SK-N-SH (cell line): ENCODE measurements around the gene TYW3. TPM values are rescaled to one million over a fixed set of nuclear protein-coding genes. Genes with fewer than 3 reads are reported as not detected.

Experiments used
- CTCF ChIA-PET: fragments of 300-600, 350-600 bp; formaldehyde crosslinking; extraction: SDS; loops from one replicate; lab custom pipeline; 2021; lab: Yijun Ruan, JAX
- POLR2A ChIA-PET: fragments of 350-600 bp; sonication (Branson Sonifier 250); formaldehyde crosslinking; extraction: SDS; loops from one replicate; lab custom pipeline; 2020; ENCODE audit warnings: antibody characterized with exemption, inconsistent platforms; lab: Yijun Ruan, JAX
- DNase-seq: peaks from one replicate; pipeline ENCODE4 v3.0.0; 2012
- H2AFZ ChIP-seq: fragments of 200-600 bp; sonication (generic); 2 replicates; pipeline ENCODE4 v1.8.1; 2016; ENCODE audit warnings: antibody characterized with exemption, mild to moderate bottlenecking, low read depth
- H3F3A ChIP-seq: fragments of 200-600 bp; sonication (generic); replicated peaks from 2 replicates; pipeline ENCODE3; 2016; ENCODE audit warnings: antibody characterized with exemption, mild to moderate bottlenecking; ENCODE audit not compliant: insufficient read depth
- H3K27ac ChIP-seq, 2 experiments: fragments of 200-500 bp in 1 of 2; fragments of 200-600 bp in 1 of 2; sonication (Bioruptor generic) in 1 of 2; sonication (generic), shearing (Covaris generic) in 1 of 2; 2 replicates each; pipeline versions ENCODE4 v1.5.1 to v1.6.1; 2014 to 2016; ENCODE audit warnings: low read depth in 2 of 2, inconsistent platforms in 1 of 2, low read length in 1 of 2, mild to moderate bottlenecking in 1 of 2, mixed read lengths in 1 of 2
- H3K27me3 ChIP-seq: fragments of 200-600 bp; sonication (generic), shearing (Covaris generic); 2 replicates; pipeline ENCODE4 v1.6.1; 2016; ENCODE audit warnings: mixed run types; ENCODE audit not compliant: insufficient read depth
- H3K36me3 ChIP-seq, 2 experiments: fragments of 200-500 bp in 1 of 2; fragments of 200-600 bp in 1 of 2; sonication (Bioruptor generic) in 1 of 2; sonication (generic) in 1 of 2; replicated peaks in 1 of 2; 2 replicates each; pipeline versions ENCODE3 to v1.5.1; 2014 to 2016; ENCODE audit warnings: low read length in 1 of 2, mild to moderate bottlenecking in 1 of 2; ENCODE audit not compliant: insufficient read depth in 2 of 2, control insufficient read depth in 1 of 2
- H3K4me1 ChIP-seq, 2 experiments: fragments of 200-500 bp in 1 of 2; fragments of 200-600 bp in 1 of 2; sonication (Bioruptor generic) in 1 of 2; sonication (generic), shearing (Covaris generic) in 1 of 2; 2 replicates each; pipeline versions ENCODE4 v1.5.1 to v1.6.1; 2014 to 2016; ENCODE audit warnings: low read depth in 1 of 2, low read length in 1 of 2, mixed run types in 1 of 2; ENCODE audit not compliant: insufficient read depth in 2 of 2, control insufficient read depth in 1 of 2
- H3K4me2 ChIP-seq: fragments of 200-600 bp; sonication (generic), shearing (Covaris generic); 2 replicates; pipeline ENCODE4 v1.6.1; 2017; ENCODE audit warnings: mixed run types
- H3K4me3 ChIP-seq, 2 experiments: fragments of 200-500 bp in 1 of 2; fragments of 200-600 bp in 1 of 2; sonication (Bioruptor generic) in 1 of 2; sonication (generic), shearing (Covaris generic) in 1 of 2; 2 replicates each; pipeline versions ENCODE4 v1.5.1 to v1.8.1; 2014 to 2016; ENCODE audit warnings: low read depth in 2 of 2, inconsistent platforms in 1 of 2, low read length in 1 of 2, mild to moderate bottlenecking in 1 of 2, mixed read lengths in 1 of 2, moderate library complexity in 1 of 2
- H3K79me2 ChIP-seq: fragments of 200-600 bp; sonication (generic); 2 replicates; pipeline ENCODE4 v1.8.1; 2017; ENCODE audit warnings: mild to moderate bottlenecking; ENCODE audit not compliant: insufficient read depth
- H3K9ac ChIP-seq: fragments of 200-600 bp; sonication (generic); 2 replicates; pipeline ENCODE4 v1.6.1; 2017; ENCODE audit warnings: mixed run types
- H3K9me2 ChIP-seq: fragments of 200-600 bp; sonication (generic); 2 replicates; pipeline ENCODE4 v1.6.1; 2017; ENCODE audit warnings: mixed run types
- H3K9me3 ChIP-seq: fragments of 200-600 bp; sonication (generic); 2 replicates; pipeline ENCODE4 v1.6.1; 2017; ENCODE audit warnings: mixed run types, mild to moderate bottlenecking, moderate library complexity
- H4K20me1 ChIP-seq: fragments of 200-600 bp; sonication (generic); 2 replicates; pipeline ENCODE4 v1.6.1; 2017; ENCODE audit warnings: mild to moderate bottlenecking, mixed run types; ENCODE audit not compliant: insufficient read depth
- CHD2 ChIP-seq: fragments of 150-350 bp; IDR thresholded peaks from 2 replicates; pipeline ENCODE4 v1.6.1; 2018; ENCODE audit warnings: low read length; ENCODE audit not compliant: partially characterized antibody
- CTCF ChIP-seq: fragments of 200-600 bp; sonication (generic); IDR thresholded peaks from 2 replicates; pipeline ENCODE4 v1.6.1; 2017; ENCODE audit warnings: antibody characterized with exemption, mild to moderate bottlenecking, moderate library complexity
- ELF1 ChIP-seq: IDR thresholded peaks from 2 replicates; pipeline ENCODE4 v1.4.0; 2012
- EP300 ChIP-seq, 2 experiments: IDR thresholded peaks; 2 replicates each; pipeline versions ENCODE4 v1.4.0 to v1.6.1; 2012; ENCODE audit warnings: borderline replicate concordance in 1 of 2, low read depth in 1 of 2, low read length in 1 of 2
- EZH2phosphoT487 ChIP-seq: fragments of 200-600 bp; sonication (generic); IDR thresholded peaks from 2 replicates; pipeline ENCODE4 v1.6.1; 2017; ENCODE audit warnings: low read depth, mixed run types, mild to moderate bottlenecking, antibody characterized with exemption, moderate library complexity, borderline replicate concordance
- FOSL2 ChIP-seq: IDR thresholded peaks from 2 replicates; pipeline ENCODE4 v1.4.0; 2012; ENCODE audit warnings: low read depth, mild to moderate bottlenecking, moderate library complexity, borderline replicate concordance
- FOXM1 ChIP-seq: IDR thresholded peaks from 2 replicates; pipeline ENCODE4 v1.4.0; 2012; ENCODE audit warnings: low read depth, mild to moderate bottlenecking
- GABPA ChIP-seq: IDR thresholded peaks from 2 replicates; pipeline ENCODE4 v1.4.0; 2012; ENCODE audit warnings: low read depth, mild to moderate bottlenecking
- GATA2 ChIP-seq: sonication (generic); formaldehyde crosslinking; IDR thresholded peaks from 2 replicates; pipeline ENCODE4 v1.5.0; 2020; ENCODE audit warnings: mild to moderate bottlenecking, missing genetic modification reagents
- JUND ChIP-seq: IDR thresholded peaks from 2 replicates; pipeline ENCODE4 v1.4.0; 2012
- MEF2A ChIP-seq: IDR thresholded peaks from 2 replicates; pipeline ENCODE4 v1.4.0; 2012; ENCODE audit warnings: low read depth, borderline replicate concordance
- MXI1 ChIP-seq: IDR thresholded peaks from 2 replicates; pipeline ENCODE4 v1.6.1; 2012; ENCODE audit warnings: mild to moderate bottlenecking, low read depth, low read length, improper control_type of control experiment
- NFIC ChIP-seq: IDR thresholded peaks from 2 replicates; pipeline ENCODE4 v1.4.0; 2012; ENCODE audit warnings: borderline replicate concordance
- NRF1 ChIP-seq: IDR thresholded peaks from 2 replicates; pipeline ENCODE4 v1.6.1; 2012; ENCODE audit warnings: low read depth, mild to moderate bottlenecking, low read length
- PBX3 ChIP-seq: IDR thresholded peaks from 2 replicates; pipeline ENCODE4; 2012
- RAD21 ChIP-seq: IDR thresholded peaks from 2 replicates; pipeline ENCODE4 v1.6.1; 2012; ENCODE audit warnings: mild to moderate bottlenecking, low read length
- RCOR1 ChIP-seq: fragments of 150-350 bp; IDR thresholded peaks from 2 replicates; pipeline ENCODE4 v1.6.1; 2017; ENCODE audit warnings: antibody characterized with exemption, low read length
- REST ChIP-seq: IDR thresholded peaks from 2 replicates; pipeline ENCODE4 v1.6.1; 2012; ENCODE audit warnings: mild to moderate bottlenecking, low read depth, low read length, moderate library complexity
- RFX5 ChIP-seq: IDR thresholded peaks from 2 replicates; pipeline ENCODE4 v1.6.1; 2012; ENCODE audit warnings: mild to moderate bottlenecking, improper control_type of control experiment, low read length
- RXRA ChIP-seq: IDR thresholded peaks from 2 replicates; pipeline ENCODE4 v1.4.0; 2012; ENCODE audit warnings: low read depth, mild to moderate bottlenecking, borderline replicate concordance
- SMC3 ChIP-seq: IDR thresholded peaks from 2 replicates; pipeline ENCODE4 v1.6.1; 2012; ENCODE audit warnings: low read depth, low read length, improper control_type of control experiment
- TAF1 ChIP-seq: IDR thresholded peaks from 2 replicates; pipeline ENCODE4 v1.6.1; 2012; ENCODE audit warnings: low read depth, mild to moderate bottlenecking, low read length, moderate library complexity, borderline replicate concordance
- TCF12 ChIP-seq: IDR thresholded peaks from 2 replicates; pipeline ENCODE4 v1.4.0; 2012
- TEAD4 ChIP-seq: IDR thresholded peaks from 2 replicates; pipeline ENCODE4 v1.4.0; 2012; ENCODE audit warnings: mild to moderate bottlenecking, borderline replicate concordance; ENCODE audit not compliant: insufficient read depth
- ZBTB33 ChIP-seq: IDR thresholded peaks from 2 replicates; pipeline ENCODE4 v1.4.0; 2012; ENCODE audit warnings: low read depth, borderline replicate concordance
- WGBS: methylation state at CpG from one replicate; pipeline ENCODE4 v1.1.6; 2017; ENCODE audit warnings: low lambda C conversion rate; 5-methylcytosine and 5-hydroxymethylcytosine counted together
- polyA plus RNA-seq, 3 experiments: library from polyadenylated mRNA; depleted of rRNA; stranded (reverse); fragments of >200 nt; gene quantifications; 2 replicates each; pipeline ENCODE4 v1.2.3, GENCODE V29; 2012
- TF ChIP-seq, protein P1 (sequence below): IDR thresholded peaks from 2 replicates; pipeline ENCODE4 v1.4.0; 2012; ENCODE audit warnings: low read depth

TYW3 gene
- polyA plus RNA-seq, 1 of the 3 experiments (the other 2 are of a cell fraction), result 9.2 TPM

GRCh38 chr1:74729741-74730478 is 3.0 kb upstream of the TYW3 start:
- H3K27me3 ChIP-seq, result no peaks in the 10 kb centered on the region
- H3K79me2 ChIP-seq, result peaks cover 32% of the 10 kb centered on the region
- POLR2A ChIA-PET, result no interaction called here
- no peak for TF ChIP-seq RAD21
- TF ChIP-seq NRF1, result no peak
- peak; percentile 89 for TF ChIP-seq RXRA
- TF ChIP-seq SMC3, result no peak
- TF ChIP-seq PBX3, result peak; percentile 96
- TF ChIP-seq MXI1, result no peak
- peak; percentile 91 for TF ChIP-seq NFIC
- TF ChIP-seq CTCF, result no peak
- no peak for TF ChIP-seq ELF1
- peak; percentile 96 for TF ChIP-seq FOSL2
- TF ChIP-seq RFX5, result no peak
- peak; percentile 5 to 83; a peak in 2 of 4 replicates for TF ChIP-seq EP300 (IDR thresholded peaks at IDR 0.05; ENCODE audit: borderline replicate concordance in 1 of 2, low read depth in 1 of 2, low read length in 1 of 2)
- no peak for TF ChIP-seq RCOR1
- no peak for TF ChIP-seq EZH2phosphoT487
- TF ChIP-seq ZBTB33, result no peak
- TF ChIP-seq GATA2 (CRISPR knock-in tag), result peak; percentile 55
- TF ChIP-seq, protein P1, sequence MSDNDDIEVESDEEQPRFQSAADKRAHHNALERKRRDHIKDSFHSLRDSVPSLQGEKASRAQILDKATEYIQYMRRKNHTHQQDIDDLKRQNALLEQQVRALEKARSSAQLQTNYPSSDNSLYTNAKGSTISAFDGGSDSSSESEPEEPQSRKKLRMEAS, result peak; percentile 78
- TF ChIP-seq CHD2, result no peak
- no peak for TF ChIP-seq GABPA
- TF ChIP-seq TEAD4, result peak; percentile 84
- no peak for TF ChIP-seq TAF1
- peak; percentile 94 for TF ChIP-seq TCF12
- TF ChIP-seq JUND, result peak; percentile 97
- TF ChIP-seq REST, result no peak
- peak; percentile 86 for TF ChIP-seq FOXM1
- TF ChIP-seq MEF2A, result 0 out of 2 replicates have a peak, but pooled peaks have one; percentile 63

More at GRCh38 chr1:74729741-74730478, 3.0 kb upstream of the TYW3 start:
- Histone ChIP-seq H4K20me1 (no peaks in the 10 kb centered on the region), H3K4me1 (peaks cover 12 to 24% of the 10 kb centered on the region in 2 experiments), H3F3A (peaks cover 20% of the 10 kb centered on the region), H3K9me3 (no peaks in the 10 kb centered on the region; the same call in 1 of the 2 replicates), H3K9ac (no peak overlapping the region), H3K4me2 (peak overlapping the region; percentile 73), H2AFZ (no peak overlapping the region), H3K27ac (peak overlapping the region; percentile 47 to 61), H3K36me3 (peaks cover 7 to 10% of the 10 kb centered on the region in 2 experiments), H3K9me2 (no peaks in the 10 kb centered on the region), H3K4me3 (no peak overlapping the region; a peak in 1 of 4 replicates)
- DNase-seq, result peak; percentile 16
- CTCF ChIA-PET, result no interaction called here
- 36% methylated on average over 6 of the region's 6 CpGs for WGBS
